Activated naive CD4-positive, alpha-beta T cell (primary cell): ENCODE measurements around the gene CACNA1S.

Source experiments
- DNase-seq, 4 experiments: peaks; one replicate each; lab custom pipeline; 2025; lab: John Stamatoyannopoulos, UW

Gene CACNA1S

DNA sequence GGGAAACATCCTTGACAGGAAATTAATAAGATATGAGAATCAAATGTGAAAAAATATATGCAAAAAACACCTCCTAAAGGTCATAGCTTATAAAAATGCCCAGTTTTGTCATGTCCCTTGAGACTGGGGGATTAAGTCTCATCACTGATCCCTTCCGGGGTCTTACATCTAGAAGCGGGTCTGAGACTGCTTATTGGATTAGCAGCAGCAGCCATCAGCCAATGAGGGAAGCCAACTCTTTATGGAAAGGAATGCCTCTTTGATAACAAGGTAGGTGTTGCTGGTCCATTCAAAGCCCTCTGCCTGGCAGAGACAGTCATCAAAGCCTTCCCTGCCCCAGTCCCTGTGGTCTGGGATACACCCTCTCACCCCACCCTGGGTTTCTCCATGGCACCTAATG, 3.9 kb upstream of the CACNA1S start:
- DNase-seq, result no peak

DNA sequence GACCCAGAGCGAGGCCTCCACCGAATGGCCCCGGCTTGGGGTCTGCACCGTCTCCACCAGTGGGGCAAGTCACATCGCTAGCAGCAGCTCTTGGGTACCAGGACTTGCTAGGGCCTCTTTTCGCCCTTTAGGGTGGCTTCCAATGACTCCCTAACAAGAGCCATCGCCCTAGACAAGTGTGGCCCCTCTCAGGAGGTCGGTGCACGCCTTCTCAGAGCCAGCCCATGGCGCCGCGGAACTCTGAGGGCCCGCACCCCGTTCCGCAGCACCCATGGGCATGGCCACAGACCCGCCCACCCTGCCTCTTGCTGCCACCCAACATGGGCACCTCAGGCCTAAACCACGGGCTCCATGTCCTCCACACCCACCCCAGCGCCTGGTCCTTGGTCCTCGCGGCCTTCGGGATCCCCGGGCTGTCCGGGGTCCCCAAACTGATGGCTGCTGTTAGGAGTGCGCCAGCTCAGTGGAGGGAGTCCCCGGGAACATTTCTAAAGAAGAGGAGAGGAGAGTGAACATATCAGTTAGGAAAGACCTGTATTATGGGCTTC, 3.2 kb upstream of the CACNA1S start:
- DNase-seq, result no peak

DNA sequence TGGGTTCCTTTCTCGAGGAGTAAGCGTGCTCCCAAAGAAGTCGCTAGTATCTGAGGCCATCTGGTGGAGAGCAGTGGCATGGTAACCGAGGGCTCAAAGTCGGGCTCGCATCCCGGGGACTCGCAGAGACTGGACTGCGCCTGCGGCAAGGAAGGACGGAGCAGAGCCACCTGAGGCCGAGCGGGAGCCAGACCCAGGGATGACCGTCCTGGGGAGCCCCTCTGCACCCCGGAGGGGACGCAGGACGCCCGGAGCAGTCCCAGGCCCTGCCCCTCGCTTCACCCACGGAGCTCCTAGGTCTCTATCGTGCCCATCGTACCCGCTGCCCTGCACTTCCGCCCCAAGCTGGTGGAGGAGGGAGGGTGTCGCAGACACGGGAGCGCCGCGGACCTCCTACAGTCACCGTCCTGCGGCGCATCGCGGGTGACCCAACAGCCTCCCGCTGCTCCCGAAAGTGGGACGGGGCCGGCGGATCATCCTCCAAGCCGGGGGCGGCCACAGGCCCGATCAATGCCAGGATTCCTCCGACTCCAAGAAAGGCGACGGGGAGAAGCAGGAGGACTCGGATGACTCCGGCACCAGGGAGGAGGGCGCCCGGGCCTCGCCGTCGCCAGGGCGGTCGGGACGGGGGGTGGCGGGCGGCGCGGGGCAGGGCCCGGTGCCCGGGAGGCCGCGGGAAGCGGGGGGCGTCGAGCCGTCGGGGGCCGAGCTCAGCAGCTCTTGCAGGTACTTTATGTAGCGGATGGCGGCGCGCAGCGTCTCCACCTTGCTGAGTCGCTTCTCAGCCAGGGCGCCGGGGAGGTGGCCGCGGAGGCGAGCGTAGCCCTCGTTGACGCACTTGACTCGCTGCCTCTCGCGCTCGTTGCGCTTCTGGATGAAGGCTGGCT, 2.3 kb upstream of the CACNA1S start:
- peak in 3 of 4 experiments; percentile 36 to 66 (median 58) for DNase-seq

DNA sequence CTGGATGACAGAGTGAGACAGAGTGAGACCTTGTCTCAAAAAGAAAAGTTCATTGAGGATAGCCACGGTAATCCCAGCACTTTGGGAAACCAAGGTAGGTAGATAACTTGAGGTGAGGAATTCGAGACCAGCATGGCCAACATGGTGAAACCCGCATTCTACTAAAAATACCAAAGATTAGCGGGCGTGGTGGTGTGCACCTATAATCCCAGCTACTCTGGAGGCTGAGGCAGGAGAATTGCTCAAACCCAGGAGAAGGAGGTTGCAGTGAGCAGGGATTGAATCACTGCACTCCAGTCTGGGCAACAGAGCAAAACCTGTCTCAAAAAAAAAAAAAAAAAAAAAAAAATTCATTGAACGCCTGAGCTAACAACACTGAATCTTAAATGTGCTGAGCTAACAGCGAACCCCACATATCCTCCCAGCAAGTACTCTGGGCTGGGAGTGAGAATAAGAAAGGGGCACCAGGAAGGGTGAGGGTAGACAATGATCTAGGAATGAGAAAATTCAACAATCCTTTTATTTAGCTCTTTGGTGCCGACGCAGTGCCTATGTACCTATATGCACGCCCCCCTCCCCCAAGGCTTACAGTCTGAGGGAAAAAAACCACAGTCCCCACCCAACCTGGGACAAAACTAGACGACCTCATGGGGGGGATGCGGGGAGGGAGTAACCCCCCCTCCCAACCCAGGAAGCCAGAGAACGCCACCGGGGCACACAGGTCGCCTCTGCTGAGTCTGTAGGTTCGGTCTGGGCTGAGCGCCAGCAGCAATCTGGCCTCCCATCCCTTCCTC, 1.4 kb upstream of the CACNA1S start:
- DNase-seq, result no peak

DNA sequence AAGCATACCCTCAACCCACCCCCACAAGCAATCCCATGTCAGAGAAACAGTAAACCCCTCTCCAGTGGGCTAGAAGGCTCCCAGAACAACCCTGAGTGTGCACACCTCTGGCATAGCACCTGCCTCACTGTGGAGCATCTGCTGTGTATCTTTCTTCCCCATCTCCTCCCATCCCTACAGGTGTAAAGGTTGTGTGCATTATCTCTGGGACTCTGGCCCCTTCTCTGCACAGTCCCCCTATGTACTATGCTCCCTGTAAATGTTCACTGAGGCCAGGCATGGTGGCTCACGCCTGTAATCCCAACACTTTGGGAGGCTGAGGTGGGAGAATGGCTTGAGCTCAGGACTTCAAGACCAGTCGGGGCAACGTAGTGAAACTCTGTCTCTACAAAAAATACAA, 700 bp upstream of the CACNA1S start:
- no peak for DNase-seq

DNA sequence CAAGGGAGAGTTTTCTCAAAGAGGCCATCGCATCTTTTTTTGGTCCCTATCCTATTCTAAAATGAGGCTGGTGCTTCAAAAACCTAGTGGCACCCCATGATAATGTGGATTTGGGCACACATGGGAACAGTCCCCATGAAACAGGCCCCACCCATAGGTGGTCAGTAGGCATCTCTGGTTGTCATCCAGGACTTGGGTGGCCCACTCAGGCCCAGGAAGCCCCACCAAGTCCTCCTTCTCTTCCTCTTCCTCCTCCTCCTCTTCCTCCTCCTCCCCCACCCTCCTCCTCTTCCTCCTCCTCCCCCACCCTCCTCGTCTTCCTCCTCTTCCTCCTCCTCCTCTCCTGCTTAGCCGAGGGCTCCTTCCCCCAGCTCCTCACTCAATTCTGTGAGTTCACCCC, 554 bp downstream of the CACNA1S start:
- DNase-seq, result no peak

DNA sequence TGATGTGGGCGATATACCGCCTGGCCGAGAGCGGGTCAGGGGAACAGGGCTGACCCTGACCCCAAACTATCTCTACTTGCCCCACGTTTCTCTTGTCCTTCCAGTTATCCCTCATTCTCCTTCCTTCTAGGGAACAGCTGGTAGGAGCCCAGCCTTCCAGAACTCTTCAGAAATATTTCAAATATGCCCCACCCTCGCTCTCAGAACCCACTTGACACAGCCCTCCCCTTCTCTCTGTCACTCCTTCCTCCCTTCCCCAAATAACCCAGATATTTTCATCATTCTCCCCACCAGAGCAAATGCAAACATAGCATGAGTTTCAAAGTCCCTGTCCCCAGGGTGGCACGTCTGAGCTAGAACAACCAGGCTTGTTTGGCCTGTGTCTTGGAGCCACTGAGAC, 1.1 kb downstream of the CACNA1S start:
- no peak for DNase-seq

DNA sequence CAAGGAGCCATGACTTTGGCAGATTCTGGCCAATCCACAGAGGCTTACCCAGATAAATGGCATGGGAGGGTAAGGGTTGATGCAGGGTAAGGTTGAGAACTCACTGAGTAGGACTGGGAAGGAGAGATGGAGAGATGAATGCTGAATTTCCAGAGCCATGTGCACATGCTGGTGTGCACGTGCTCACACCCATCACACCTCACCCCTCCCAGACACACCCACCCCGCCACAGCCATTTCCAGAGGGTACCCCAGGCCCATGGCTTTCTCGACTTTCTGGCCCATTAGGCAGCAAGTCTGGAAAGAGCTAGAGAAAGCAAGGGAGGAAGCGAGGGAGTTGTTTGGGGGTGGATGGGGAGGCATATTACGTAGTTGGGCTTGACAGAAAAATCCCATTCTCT, 1.6 kb downstream of the CACNA1S start:
- no peak for DNase-seq

DNA sequence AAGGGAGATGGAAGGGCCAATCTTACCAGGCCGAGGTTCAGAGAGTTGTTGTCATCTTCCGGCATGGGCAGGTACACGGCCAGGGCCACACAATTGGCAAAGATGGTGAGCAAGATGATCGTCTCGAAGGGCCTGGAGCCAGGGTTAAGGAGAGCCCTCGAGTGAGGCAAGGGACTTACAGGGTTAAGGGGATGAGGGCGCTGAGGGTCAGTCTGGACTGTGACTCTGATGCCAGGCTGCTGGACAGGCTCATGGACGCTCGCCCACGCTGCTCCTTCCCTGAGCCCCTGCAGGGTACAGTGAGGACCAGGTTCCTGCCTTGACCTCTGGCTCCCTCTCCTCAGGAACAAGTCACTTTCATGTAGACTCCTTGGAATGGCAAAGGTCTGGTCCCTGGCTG, 2.1 kb downstream of the CACNA1S start:
- DNase-seq, result no peak

DNA sequence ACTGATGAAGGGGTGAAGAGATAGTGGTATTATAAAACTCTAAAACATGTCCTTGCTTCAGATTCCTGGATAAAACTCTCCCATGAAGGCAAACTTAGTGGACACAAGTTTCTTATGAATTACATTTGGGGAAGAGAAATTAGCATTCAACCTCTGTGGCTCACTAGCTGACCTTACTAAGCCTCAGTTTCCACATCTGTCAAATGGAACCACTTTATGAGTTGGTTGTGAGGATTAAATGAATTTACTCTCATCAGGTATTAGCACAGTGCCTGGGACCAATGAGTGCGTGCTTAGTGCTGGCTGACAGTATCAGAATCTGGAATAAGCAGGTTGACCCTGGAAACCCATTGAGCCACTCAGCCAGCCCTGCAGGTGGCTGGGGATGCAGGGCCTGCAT, 2.6 kb downstream of the CACNA1S start:
- DNase-seq, result no peak

DNA sequence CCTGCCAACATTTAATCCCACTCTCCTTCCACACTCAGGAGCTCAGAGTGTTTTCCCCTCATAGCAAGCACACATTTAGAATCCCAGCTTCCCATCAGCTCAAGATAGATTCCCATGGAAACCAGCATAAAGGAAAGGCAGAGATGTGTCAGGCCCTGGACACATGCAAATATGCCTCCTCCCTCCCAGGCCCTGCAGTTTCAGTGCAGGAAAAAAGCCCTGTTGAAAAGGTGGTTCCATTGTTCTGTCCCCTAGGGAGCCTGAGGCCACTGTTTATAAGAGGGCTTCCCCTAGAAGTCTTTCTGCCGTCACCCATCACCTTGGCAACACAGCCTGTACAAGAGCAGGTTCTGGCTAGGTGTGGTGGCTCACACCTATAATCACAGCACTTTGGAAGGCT, 3.6 kb downstream of the CACNA1S start:
- no peak for DNase-seq

DNA sequence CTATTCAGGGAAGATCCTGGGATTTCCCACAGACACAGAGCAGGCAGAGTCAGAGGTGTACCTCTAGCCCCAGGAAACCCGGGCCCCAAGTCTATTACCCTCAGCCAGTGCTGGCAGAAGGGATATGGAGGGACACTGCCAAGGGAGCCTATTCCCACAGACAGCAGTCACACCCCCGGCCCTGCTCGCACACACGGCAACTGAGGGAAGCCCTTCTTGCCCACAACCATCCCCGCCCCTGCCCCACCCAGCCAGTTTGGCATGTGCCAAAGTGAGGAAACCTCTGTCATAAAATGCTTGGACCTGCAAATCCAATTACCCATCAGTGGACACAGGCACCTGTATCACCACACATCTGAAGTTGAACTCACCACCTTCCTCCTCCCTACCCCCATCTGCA, 6.5 kb downstream of the CACNA1S start:
- DNase-seq, result no peak

DNA sequence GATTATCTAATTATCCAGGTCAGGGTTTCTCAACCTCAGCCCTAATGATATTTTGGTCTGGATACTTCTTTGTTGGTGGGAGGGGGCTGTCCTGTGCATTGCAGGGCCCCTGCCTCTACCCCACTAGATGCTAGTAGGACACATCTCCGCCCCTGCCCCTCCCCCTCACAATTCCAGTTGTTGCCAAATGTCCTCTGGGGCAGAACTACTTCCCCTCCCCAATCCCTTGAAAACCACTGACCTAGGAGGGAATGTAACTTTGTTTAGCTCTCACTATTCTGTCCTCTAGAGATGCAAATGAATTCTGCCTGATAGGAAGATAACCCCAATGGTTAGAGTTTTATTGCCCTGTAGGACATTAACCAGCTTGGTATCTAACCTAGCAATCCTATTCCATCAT, 8.1 kb downstream of the CACNA1S start:
- DNase-seq, result no peak

DNA sequence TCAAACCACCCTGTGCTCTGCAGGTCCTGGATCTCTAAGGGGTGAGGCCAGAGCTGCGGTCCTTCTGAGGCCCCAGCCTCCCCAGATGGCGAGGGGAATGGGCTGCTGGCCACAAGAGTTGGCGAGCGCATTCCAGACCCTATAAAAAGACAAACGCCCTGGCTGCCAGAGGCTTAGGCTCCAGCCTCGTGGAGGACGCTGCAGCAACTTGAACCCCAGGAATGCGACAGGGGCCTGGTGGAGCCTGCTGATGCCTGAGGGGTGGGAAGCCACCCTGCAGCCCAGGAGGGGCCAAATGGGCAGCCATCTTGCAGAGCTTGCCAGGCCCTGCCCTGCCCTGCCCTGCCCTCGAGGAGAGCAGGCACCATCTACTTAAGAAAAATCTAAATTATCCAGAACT, 8.6 kb downstream of the CACNA1S start:
- DNase-seq, result no peak

DNA sequence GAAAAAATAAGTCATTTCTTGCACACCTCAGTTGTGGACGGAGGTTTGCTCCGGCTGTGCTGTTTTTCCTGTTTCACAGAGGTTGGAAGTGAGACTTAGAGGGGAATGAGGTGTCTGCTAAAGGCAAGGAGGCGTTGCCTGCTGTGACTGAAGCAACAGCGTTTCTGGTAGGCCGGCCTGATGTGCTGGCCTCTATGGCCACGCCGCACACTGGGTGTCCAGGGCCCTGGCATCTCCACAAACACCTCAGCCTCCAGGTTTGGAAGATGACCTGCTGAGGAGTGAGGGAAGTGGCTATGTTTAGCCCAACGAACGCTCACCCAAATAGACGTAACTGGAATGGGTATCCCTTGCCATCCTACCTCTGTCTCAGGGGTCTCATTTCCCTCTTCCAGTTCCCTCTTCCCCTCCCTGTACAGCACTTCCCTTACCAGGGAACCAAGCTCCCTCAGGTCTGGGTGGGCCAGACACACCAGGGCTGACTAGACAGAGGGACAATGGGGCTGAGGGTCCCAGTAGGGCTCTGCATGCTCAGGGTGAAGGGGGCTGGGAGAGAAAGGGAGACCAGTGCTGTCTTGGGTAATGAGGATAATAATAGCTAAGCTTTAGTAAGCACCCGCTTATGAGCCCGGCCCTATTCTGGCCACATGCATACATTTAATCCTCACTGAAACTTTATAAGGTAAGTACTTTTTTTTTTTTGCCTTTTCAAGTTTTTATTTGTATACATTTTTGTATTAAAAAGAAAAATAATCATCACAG, 11.9 kb downstream of the CACNA1S start:
- no peak for DNase-seq

DNA sequence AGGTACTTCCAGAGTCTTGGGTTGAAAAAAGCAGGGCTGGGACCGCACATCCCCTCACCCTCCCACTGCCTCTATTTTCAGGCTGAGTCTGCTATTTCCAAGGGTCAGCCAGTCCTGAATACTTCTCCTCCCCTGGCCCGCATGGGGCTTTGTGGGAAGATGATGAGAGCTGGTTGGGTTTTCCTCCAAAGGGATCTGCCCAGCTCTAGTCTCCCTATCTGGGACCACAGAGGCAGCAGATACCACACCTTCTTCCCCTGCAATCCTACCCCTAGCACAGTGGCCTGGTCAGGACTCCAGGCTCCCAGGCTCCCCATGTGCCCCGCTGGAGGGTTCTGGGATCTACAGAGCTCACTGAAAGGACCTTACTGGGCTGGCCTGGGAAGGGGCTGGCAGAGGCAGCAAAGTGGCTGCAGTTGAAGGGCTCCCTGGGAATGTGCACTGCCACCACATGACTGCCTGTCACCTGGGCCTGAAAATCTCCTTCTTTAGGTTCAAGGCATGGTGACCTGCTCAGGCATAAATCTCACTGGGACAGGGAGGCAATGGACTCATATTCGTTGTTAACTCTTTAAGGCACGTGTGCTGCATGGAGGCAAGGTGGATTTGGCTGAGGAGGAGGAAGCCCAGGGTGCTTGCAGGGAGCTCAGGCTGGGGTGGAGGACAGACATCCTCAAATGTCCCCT, 13.1 kb downstream of the CACNA1S start:
- DNase-seq, result no peak

DNA sequence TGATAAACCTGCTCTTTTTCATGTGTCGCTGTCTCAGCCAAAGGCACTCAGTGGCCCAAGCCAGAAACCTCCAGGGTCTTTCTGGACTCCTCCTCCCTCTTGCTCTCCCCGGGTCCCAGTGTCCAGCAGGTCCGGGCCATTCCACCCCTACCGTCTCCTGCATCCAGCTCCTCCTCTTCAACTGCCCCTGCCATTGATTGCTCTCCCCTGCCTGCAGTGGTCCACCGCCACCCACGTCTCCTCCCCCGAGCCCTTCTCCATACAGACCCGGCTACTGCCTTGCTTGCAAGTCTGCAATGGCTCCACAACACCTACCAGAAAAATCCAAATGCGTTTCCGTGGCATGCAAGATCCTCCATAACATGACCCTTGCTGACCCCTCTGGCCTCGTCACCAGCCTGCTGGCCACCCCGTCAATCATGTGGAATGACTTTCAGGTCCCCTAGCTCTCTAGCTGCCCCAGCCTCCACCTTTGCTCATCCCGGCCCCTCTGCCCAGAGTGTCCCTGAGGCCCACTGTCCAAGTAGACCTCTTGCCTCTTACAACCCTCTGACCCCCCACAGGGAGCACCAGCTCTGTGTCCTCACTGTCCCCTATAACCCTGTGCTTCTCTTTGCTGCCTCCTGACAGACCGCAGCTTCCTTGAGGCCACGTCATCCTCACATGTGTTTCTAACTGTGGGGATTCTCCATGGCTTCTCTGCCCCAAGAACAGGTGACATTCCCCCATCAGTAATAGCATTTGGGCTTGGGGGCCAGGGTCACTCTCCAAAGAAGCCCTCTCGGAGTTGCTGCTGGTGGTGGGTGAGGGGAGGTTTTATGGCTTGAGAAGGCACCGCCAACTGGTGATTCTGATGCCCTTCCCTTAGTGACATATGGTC, 15.0 kb downstream of the CACNA1S start:
- no peak for DNase-seq

DNA sequence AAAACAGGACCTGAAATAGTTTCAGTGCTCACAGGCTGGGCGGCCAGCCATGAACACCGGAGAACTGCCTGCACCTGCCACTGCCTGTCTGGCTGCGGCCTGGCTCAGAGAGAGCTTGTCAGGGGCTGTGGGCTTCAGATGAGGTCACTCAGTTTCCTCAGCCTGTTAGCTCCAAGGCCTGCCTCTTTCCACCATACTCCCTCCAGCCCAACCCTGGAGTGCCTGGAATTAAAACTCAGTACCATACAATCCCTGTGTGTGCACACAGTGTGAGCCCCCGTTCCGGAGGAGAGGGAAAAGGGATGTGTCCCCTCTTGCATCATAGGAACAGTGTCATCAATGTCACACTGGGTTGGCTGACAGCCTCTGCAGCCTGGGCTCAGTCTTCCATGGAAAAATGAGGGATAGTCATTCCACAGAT, 16.2 kb downstream of the CACNA1S start:
- no peak for DNase-seq

DNA sequence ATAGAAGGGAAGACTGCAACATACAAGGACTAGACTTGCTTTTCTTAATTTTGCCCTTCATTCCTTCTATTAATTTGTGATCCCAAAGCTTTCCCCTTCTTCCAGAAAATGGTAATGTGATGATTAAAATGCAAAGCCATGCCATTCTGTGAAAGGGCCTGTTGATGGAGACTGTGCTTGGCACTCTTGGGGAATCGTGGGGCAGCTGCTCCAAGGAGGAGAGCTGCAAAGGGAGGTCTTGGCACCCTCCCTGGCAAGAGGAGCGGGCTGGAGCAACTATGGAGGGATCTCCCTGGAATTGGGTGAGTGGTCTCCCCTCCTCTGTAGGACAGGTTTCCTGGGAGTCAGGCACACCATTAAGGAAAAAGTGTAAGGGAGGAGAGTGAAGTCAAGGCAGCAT, 16.6 kb downstream of the CACNA1S start:
- DNase-seq, result no peak

DNA sequence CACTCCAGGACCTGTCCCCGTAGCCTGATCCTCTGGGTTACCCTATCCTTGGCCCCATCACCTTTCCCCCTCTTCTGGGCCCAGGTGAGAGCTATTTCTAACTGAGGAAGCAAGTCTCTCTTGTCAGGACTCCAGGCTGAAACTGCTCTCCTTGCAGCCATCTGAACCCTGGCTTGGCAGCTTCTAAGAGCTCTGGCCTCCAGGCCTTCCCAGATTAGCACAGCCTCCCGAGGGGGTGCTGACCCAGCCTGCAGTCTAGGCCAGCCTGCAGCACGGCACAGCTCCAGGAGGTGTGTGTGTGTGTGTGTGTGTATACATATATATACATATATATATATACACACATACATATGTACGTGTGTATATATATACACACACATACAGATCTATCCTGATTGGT, 17.4 kb downstream of the CACNA1S start:
- no peak for DNase-seq

DNA sequence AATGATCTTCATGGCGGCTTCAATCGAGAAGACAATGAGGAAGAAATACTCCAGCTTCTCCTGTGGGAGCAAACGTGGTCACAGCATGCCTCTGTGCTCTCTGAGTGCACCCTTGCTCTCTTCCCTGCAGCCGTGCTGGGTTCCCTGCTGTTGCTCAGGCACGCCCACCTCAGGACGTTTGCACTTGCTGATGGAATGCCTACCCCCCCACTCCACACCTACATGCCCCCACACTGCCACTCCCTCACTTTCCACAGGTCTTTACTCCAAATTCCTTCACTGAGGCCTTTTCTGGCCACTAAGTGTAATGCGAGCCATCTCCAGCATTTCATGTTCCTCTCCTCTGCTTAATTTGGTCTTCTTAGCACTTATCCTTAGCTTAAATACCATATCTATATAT, 18.3 kb downstream of the CACNA1S start:
- DNase-seq, result no peak
